HL-60 (cell line): ENCODE measurements around the gene IGSF23.

Source experiments
- CTCF ChIP-seq: IDR thresholded peaks from one replicate; pipeline ENCODE4 v1.5.1; 2011; ENCODE audit warnings: low read length, control low read depth, inconsistent platforms; ENCODE audit not compliant: insufficient read depth
- GABPA ChIP-seq: IDR thresholded peaks from 2 replicates; pipeline ENCODE4 v1.6.1; 2012; ENCODE audit warnings: low read depth
- POLR2AphosphoS5 ChIP-seq: IDR thresholded peaks from 2 replicates; pipeline ENCODE4 v1.6.1; 2012; ENCODE audit warnings: low read depth
- REST ChIP-seq: IDR thresholded peaks from 2 replicates; pipeline ENCODE4 v1.6.1; 2012; ENCODE audit warnings: low read depth; ENCODE audit not compliant: insufficient replicate concordance
- SPI1 ChIP-seq: IDR thresholded peaks from 2 replicates; pipeline ENCODE4 v1.6.1; 2012; ENCODE audit warnings: low read depth, mild to moderate bottlenecking, borderline replicate concordance

GRCh38 chr19:44614313-44614712 lies 950 bp downstream of the IGSF23 start:
- TF ChIP-seq CTCF (no peak), REST (no peak), GABPA (no peak), POLR2AphosphoS5 (no peak), SPI1 (no peak)
